ENCODE measurements around the gene TBC1D2B.
"Not testable (repeated sequence)": the region's sequence is repeated elsewhere in the genome, so short reads cannot be mapped to it uniquely, and the experiment has no call there.

Gene TBC1D2B

GRCh38 chr15:78003539-78004008 is 73.9 kb downstream of the TBC1D2B start:
- DNase-seq (ENCODE audit: low read depth in 2 of 2): no peak

- DNase-seq (ENCODE audit: low read depth in 2 of 2): no peak
These were observed 74.5 kb downstream of the TBC1D2B start for GRCh38 chr15:78002996-78003395.

GRCh38 chr15:78001656-78002055 is 75.9 kb downstream of the TBC1D2B start:
- no peak for DNase-seq (ENCODE audit: low read depth in 2 of 2)

GRCh38 chr15:78000927-78001249 is 76.6 kb downstream of the TBC1D2B start:
- no peak for DNase-seq (ENCODE audit: low read depth in 2 of 2)

- DNase-seq (ENCODE audit: low read depth in 2 of 2): peak; percentile 60 to 73
These were observed 77.2 kb downstream of the TBC1D2B start for GRCh38 chr15:78000091-78000926.

- DNase-seq (ENCODE audit: low read depth in 2 of 2): no peak
These were observed 78.0 kb downstream of the TBC1D2B start for GRCh38 chr15:77999486-77999885.

GRCh38 chr15:77998592-77998991 is 78.9 kb downstream of the TBC1D2B start:
- DNase-seq (ENCODE audit: low read depth in 2 of 2): no peak

GRCh38 chr15:77997761-77998554 is 79.6 kb downstream of the TBC1D2B start:
- DNase-seq (ENCODE audit: low read depth in 2 of 2): not testable (repeated sequence)

GRCh38 chr15:77997221-77997620 is 80.3 kb downstream of the TBC1D2B start:
- DNase-seq (ENCODE audit: low read depth in 2 of 2): not testable (repeated sequence)

GRCh38 chr15:77996713-77997171 is 80.8 kb downstream of the TBC1D2B start:
- not testable (repeated sequence) for DNase-seq (ENCODE audit: low read depth in 2 of 2)

GRCh38 chr15:77996226-77996625 is 81.3 kb downstream of the TBC1D2B start:
- DNase-seq (ENCODE audit: low read depth in 2 of 2): not testable (repeated sequence)

GRCh38 chr15:77995537-77995918 is 82.0 kb downstream of the TBC1D2B start:
- not testable (repeated sequence) for DNase-seq (ENCODE audit: low read depth in 2 of 2)

GRCh38 chr15:77994893-77995536 is 82.5 kb downstream of the TBC1D2B start:
- DNase-seq (ENCODE audit: low read depth in 2 of 2): not testable (repeated sequence)

- peak in 1 of 2 experiments; percentile 9 for DNase-seq (ENCODE audit: low read depth in 2 of 2)
These were observed 83.4 kb downstream of the TBC1D2B start for GRCh38 chr15:77993970-77994693.

- DNase-seq (ENCODE audit: low read depth in 2 of 2): no peak
These were observed 84.1 kb downstream of the TBC1D2B start for GRCh38 chr15:77993374-77993911.

GRCh38 chr15:77992356-77993222 is 84.9 kb downstream of the TBC1D2B start:
- DNase-seq (ENCODE audit: low read depth in 2 of 2): no peak

- not testable (repeated sequence) for DNase-seq (ENCODE audit: low read depth in 2 of 2)
These were observed 85.8 kb downstream of the TBC1D2B start for GRCh38 chr15:77991658-77992201.

GRCh38 chr15:77991029-77991406 is 86.5 kb downstream of the TBC1D2B start:
- DNase-seq (ENCODE audit: low read depth in 2 of 2): no peak

GRCh38 chr15:77989296-77990143 is 88.0 kb downstream of the TBC1D2B start:
- DNase-seq (ENCODE audit: low read depth in 2 of 2): no peak

Measured in stimulated activated CD4-positive, alpha-beta T cell treated with anti-CD3 and anti-CD28 coated beads, Interleukin-12 subunit alpha, Interleukin-12 subunit beta, amount 100 ng/mL, for 24 hours (primary cell).